Measurements from ENCODE around the gene SPINK5. TPM values are rescaled to one million over a fixed set of nuclear protein-coding genes. Genes with fewer than 3 reads are reported as not detected.

SPINK5 gene
- polyA plus RNA-seq, 1 donor (not counting 4 experiments of a cell fraction or from before 2014, with no cell fraction given) = 22.6 TPM

GRCh38 chr5:148113243-148113642 is 49.5 kb downstream of the SPINK5 start:
- H3K4me3 ChIP-seq (ENCODE audit: control insufficient read depth in 2 of 3, extremely low read depth in 1 of 3, insufficient read depth in 2 of 3, low read depth in 1 of 3, low read length in 3 of 3) = no peak overlapping the region
- H3K79me2 ChIP-seq (ENCODE audit: control insufficient read depth, insufficient read depth, low read length) = no peaks in the 10 kb centered on the region
- no peaks in the 10 kb centered on the region for H3K9me3 ChIP-seq (ENCODE audit: control insufficient read depth, low read depth, low read length)
- H3K9ac ChIP-seq (ENCODE audit: control insufficient read depth, extremely low read depth, insufficient read depth, low read length) = no peak overlapping the region
- H3K36me3 ChIP-seq (ENCODE audit: control insufficient read depth in 2 of 2, extremely low read depth in 1 of 2, insufficient read depth in 2 of 2, low read length in 2 of 2) = peaks cover 0 to 17% of the 10 kb centered on the region in 2 experiments
- TF ChIP-seq CTCF (optimal IDR thresholded peaks at IDR 0.05 in 1 of 3, IDR thresholded peaks at IDR 0.05 in 1 of 3, conservative IDR thresholded peaks at IDR 0.05 in 1 of 3; ENCODE audit: extremely low read depth in 1 of 3, insufficient read depth in 2 of 3, low read length in 3 of 3) = no peak
- H3K9me1 ChIP-seq (ENCODE audit: control insufficient read depth, extremely low read depth, insufficient read depth, low read length) = no peaks in the 10 kb centered on the region
- DNase-seq (ENCODE audit: low read depth, low spot score) (no peak), FAIRE-seq (no peak)
- H3K27me3 ChIP-seq (ENCODE audit: control insufficient read depth, extremely low read depth, insufficient read depth, low read length) = no peaks in the 10 kb centered on the region
- H3K27ac ChIP-seq (ENCODE audit: control insufficient read depth, insufficient read depth, low read length) = no peak overlapping the region
- H3K4me2 ChIP-seq (ENCODE audit: control insufficient read depth, extremely low read depth, insufficient read depth, low read depth, low read length) = no peak overlapping the region
- H2AFZ ChIP-seq (ENCODE audit: control insufficient read depth, low read length) = no peak overlapping the region
- dilution Hi-C loops (cut with MboI; ENCODE audit: extremely low pct_ligation_motif_present, low sequenced_read_pairs) = no loop called here
- H3K4me1 ChIP-seq (ENCODE audit: control insufficient read depth, extremely low read depth, insufficient read depth, low read length) = no peaks in the 10 kb centered on the region
- no peaks in the 10 kb centered on the region for H4K20me1 ChIP-seq (ENCODE audit: control insufficient read depth, extremely low read depth, insufficient read depth, low read length)

GRCh38 chr5:148120317-148120716 is 56.5 kb downstream of the SPINK5 start:
- dilution Hi-C loops (cut with MboI; ENCODE audit: extremely low pct_ligation_motif_present, low sequenced_read_pairs) = no loop called here
- Histone ChIP-seq H3K36me3 (ENCODE audit: control insufficient read depth in 2 of 2, extremely low read depth in 1 of 2, insufficient read depth in 2 of 2, low read length in 2 of 2) (peaks cover 0 to 11% of the 10 kb centered on the region in 2 experiments), H3K27ac (ENCODE audit: control insufficient read depth, insufficient read depth, low read length) (no peak overlapping the region), H3K9ac (ENCODE audit: control insufficient read depth, extremely low read depth, insufficient read depth, low read length) (no peak overlapping the region), H2AFZ (ENCODE audit: control insufficient read depth, low read length) (no peak overlapping the region), H4K20me1 (ENCODE audit: control insufficient read depth, extremely low read depth, insufficient read depth, low read length) (no peaks in the 10 kb centered on the region), H3K4me1 (ENCODE audit: control insufficient read depth, extremely low read depth, insufficient read depth, low read length) (no peaks in the 10 kb centered on the region), H3K9me3 (ENCODE audit: control insufficient read depth, low read depth, low read length) (no peaks in the 10 kb centered on the region), H3K79me2 (ENCODE audit: control insufficient read depth, insufficient read depth, low read length) (no peaks in the 10 kb centered on the region), H3K4me3 (ENCODE audit: control insufficient read depth in 2 of 3, extremely low read depth in 1 of 3, insufficient read depth in 2 of 3, low read depth in 1 of 3, low read length in 3 of 3) (no peak overlapping the region), H3K9me1 (ENCODE audit: control insufficient read depth, extremely low read depth, insufficient read depth, low read length) (no peaks in the 10 kb centered on the region), H3K27me3 (ENCODE audit: control insufficient read depth, extremely low read depth, insufficient read depth, low read length) (no peaks in the 10 kb centered on the region), H3K4me2 (ENCODE audit: control insufficient read depth, extremely low read depth, insufficient read depth, low read depth, low read length) (no peak overlapping the region)
- DNase-seq (ENCODE audit: low read depth, low spot score) (no peak), FAIRE-seq (no peak)
- TF ChIP-seq EZH2 (IDR thresholded peaks at IDR 0.05; ENCODE audit: low read length) (no peak), CTCF (optimal IDR thresholded peaks at IDR 0.05 in 1 of 3, IDR thresholded peaks at IDR 0.05 in 1 of 3, conservative IDR thresholded peaks at IDR 0.05 in 1 of 3; ENCODE audit: extremely low read depth in 1 of 3, insufficient read depth in 2 of 3, low read length in 3 of 3) (no peak)

All from keratinocyte (primary cell).